ENCODE measurements around the gene SLC15A1.
A peak's percentile ranks its signal among the peaks of the same experiment; 100 is the strongest.

Gene SLC15A1

GRCh38 chr13:98676239-98676638 is 76.2 kb downstream of the SLC15A1 start:
- Histone ChIP-seq H3K4me3 (ENCODE audit: low read length in 2 of 2) (peak overlapping the region in 1 of 2 donors; percentile 9), H3K23ac (ENCODE audit: low read depth, low read length, poor library complexity) (no peak overlapping the region), H3K79me1 (ENCODE audit: low read depth, low read length) (no peaks in the 10 kb centered on the region), H3K27me3 (ENCODE audit: control insufficient read depth in 3 of 3, insufficient read depth in 3 of 3, low read depth in 1 of 3, low read length in 3 of 3) (no peaks in the 10 kb centered on the region), H2AFZ (ENCODE audit: low read length) (no peak overlapping the region), H2BK5ac (ENCODE audit: low read length) (no peak overlapping the region), H3K9ac (ENCODE audit: low read depth, low read length, poor library complexity) (no peak overlapping the region), H3K4me2 (ENCODE audit: insufficient read depth, low read length, poor library complexity, severe bottlenecking) (no peak overlapping the region), H3K4me1 (ENCODE audit: control insufficient read depth in 2 of 2, insufficient read depth in 1 of 2, low read depth in 1 of 2, low read length in 2 of 2) (peaks cover 7 to 9% of the 10 kb centered on the region in 2 donors), H3K14ac (ENCODE audit: low read length) (no peak overlapping the region), H3K36me3 (replicated peaks in 1 of 2; ENCODE audit: control insufficient read depth in 2 of 2, insufficient read depth in 2 of 2, low read length in 2 of 2) (no peaks in the 10 kb centered on the region), H3K4ac (ENCODE audit: low read length) (no peak overlapping the region), H3K18ac (ENCODE audit: low read length) (peak overlapping the region; percentile 70), H2BK12ac (ENCODE audit: low read length) (peak overlapping the region; percentile 95), H3K27ac (replicated peaks; ENCODE audit: low read length) (no peak overlapping the region), H4K91ac (ENCODE audit: low read depth, low read length, poor library complexity) (no peak overlapping the region), H2AK5ac (ENCODE audit: low read depth, low read length) (no peak overlapping the region), H4K8ac (ENCODE audit: low read depth, low read length) (no peak overlapping the region), H2BK120ac (ENCODE audit: low read depth, low read length) (no peak overlapping the region), H3K9me3 (replicated peaks in 1 of 2; ENCODE audit: control insufficient read depth in 2 of 2, insufficient read depth in 1 of 2, low read depth in 1 of 2, low read length in 2 of 2) (no peaks in the 10 kb centered on the region), H2BK15ac (ENCODE audit: low read length) (peak overlapping the region; percentile 11)
- no peak for DNase-seq (ENCODE audit: low spot score)
- WGBS, 2 donors (ENCODE audit: extremely low coverage in 2 of 2, insufficient read length in 2 of 2, insufficient replicate concordance in 1 of 2), result no CpG with 5 or more reads among the region's 13 CpGs

- no CpG with 5 or more reads among the region's 16 CpGs for WGBS, 2 donors (ENCODE audit: extremely low coverage in 2 of 2, insufficient read length in 2 of 2, insufficient replicate concordance in 1 of 2)
- Histone ChIP-seq H4K8ac (ENCODE audit: low read depth, low read length) (no peak overlapping the region), H3K4me1 (ENCODE audit: control insufficient read depth in 2 of 2, insufficient read depth in 1 of 2, low read depth in 1 of 2, low read length in 2 of 2) (peaks cover 7 to 9% of the 10 kb centered on the region in 2 donors), H2BK120ac (ENCODE audit: low read depth, low read length) (no peak overlapping the region), H3K79me1 (ENCODE audit: low read depth, low read length) (no peaks in the 10 kb centered on the region), H3K23ac (ENCODE audit: low read depth, low read length, poor library complexity) (peak overlapping the region; percentile 68), H3K27ac (replicated peaks; ENCODE audit: low read length) (no peak overlapping the region), H3K14ac (ENCODE audit: low read length) (no peak overlapping the region), H2BK15ac (ENCODE audit: low read length) (peak overlapping the region; percentile 11), H3K18ac (ENCODE audit: low read length) (peak overlapping the region; percentile 70), H2BK5ac (ENCODE audit: low read length) (no peak overlapping the region), H3K27me3 (ENCODE audit: control insufficient read depth in 3 of 3, insufficient read depth in 3 of 3, low read depth in 1 of 3, low read length in 3 of 3) (no peaks in the 10 kb centered on the region), H2AK5ac (ENCODE audit: low read depth, low read length) (peak overlapping the region; percentile 51), H3K4me2 (ENCODE audit: insufficient read depth, low read length, poor library complexity, severe bottlenecking) (no peak overlapping the region), H3K9ac (ENCODE audit: low read depth, low read length, poor library complexity) (peak overlapping the region; percentile 25), H3K4me3 (ENCODE audit: low read length in 2 of 2) (no peak overlapping the region), H2AFZ (ENCODE audit: low read length) (no peak overlapping the region), H4K91ac (ENCODE audit: low read depth, low read length, poor library complexity) (no peak overlapping the region), H3K4ac (ENCODE audit: low read length) (no peak overlapping the region), H3K9me3 (replicated peaks in 1 of 2; ENCODE audit: control insufficient read depth in 2 of 2, insufficient read depth in 1 of 2, low read depth in 1 of 2, low read length in 2 of 2) (no peaks in the 10 kb centered on the region), H2BK12ac (ENCODE audit: low read length) (peak overlapping the region; percentile 95), H3K36me3 (replicated peaks in 1 of 2; ENCODE audit: control insufficient read depth in 2 of 2, insufficient read depth in 2 of 2, low read length in 2 of 2) (no peaks in the 10 kb centered on the region)
- no peak for DNase-seq (ENCODE audit: low spot score)
These were observed 76.6 kb downstream of the SLC15A1 start for GRCh38 chr13:98675837-98676236.

- no peak overlapping the region for H3K14ac ChIP-seq (ENCODE audit: low read length)
- H2BK5ac ChIP-seq (ENCODE audit: low read length), result no peak overlapping the region
- no peaks in the 10 kb centered on the region for H3K9me3 ChIP-seq (replicated peaks in 1 of 2; ENCODE audit: control insufficient read depth in 2 of 2, insufficient read depth in 1 of 2, low read depth in 1 of 2, low read length in 2 of 2)
- H2BK120ac ChIP-seq (ENCODE audit: low read depth, low read length), result no peak overlapping the region
- no peak overlapping the region for H3K4ac ChIP-seq (ENCODE audit: low read length)
- no peak for DNase-seq (ENCODE audit: low spot score)
- no peaks in the 10 kb centered on the region for H3K36me3 ChIP-seq (replicated peaks in 1 of 2; ENCODE audit: control insufficient read depth in 2 of 2, insufficient read depth in 2 of 2, low read length in 2 of 2)
- no peak overlapping the region for H4K8ac ChIP-seq (ENCODE audit: low read depth, low read length)
- H3K18ac ChIP-seq (ENCODE audit: low read length), result peak overlapping the region; percentile 31
- H3K9ac ChIP-seq (ENCODE audit: low read depth, low read length, poor library complexity), result no peak overlapping the region
- no peak overlapping the region for H3K4me2 ChIP-seq (ENCODE audit: insufficient read depth, low read length, poor library complexity, severe bottlenecking)
- H3K27ac ChIP-seq (replicated peaks; ENCODE audit: low read length), result no peak overlapping the region
- no peak overlapping the region for H3K4me3 ChIP-seq (ENCODE audit: low read length in 2 of 2)
- no peak overlapping the region for H4K91ac ChIP-seq (ENCODE audit: low read depth, low read length, poor library complexity)
- no peaks in the 10 kb centered on the region for H3K27me3 ChIP-seq (ENCODE audit: control insufficient read depth in 3 of 3, insufficient read depth in 3 of 3, low read depth in 1 of 3, low read length in 3 of 3)
- peaks cover 7 to 9% of the 10 kb centered on the region in 2 donors for H3K4me1 ChIP-seq (ENCODE audit: control insufficient read depth in 2 of 2, insufficient read depth in 1 of 2, low read depth in 1 of 2, low read length in 2 of 2)
- H2BK15ac ChIP-seq (ENCODE audit: low read length), result no peak overlapping the region
- H3K23ac ChIP-seq (ENCODE audit: low read depth, low read length, poor library complexity), result no peak overlapping the region
- H2AFZ ChIP-seq (ENCODE audit: low read length), result peak overlapping the region; percentile 76
- no peak overlapping the region for H2BK12ac ChIP-seq (ENCODE audit: low read length)
- WGBS, 2 donors (ENCODE audit: extremely low coverage in 2 of 2, insufficient read length in 2 of 2, insufficient replicate concordance in 1 of 2), result no CpG with 5 or more reads among the region's 11 CpGs
- H2AK5ac ChIP-seq (ENCODE audit: low read depth, low read length), result no peak overlapping the region
- no peaks in the 10 kb centered on the region for H3K79me1 ChIP-seq (ENCODE audit: low read depth, low read length)
These were observed 77.4 kb downstream of the SLC15A1 start for GRCh38 chr13:98675066-98675465.

- Histone ChIP-seq H3K18ac (ENCODE audit: low read length) (no peak overlapping the region), H2BK120ac (ENCODE audit: low read depth, low read length) (no peak overlapping the region), H3K27ac (replicated peaks; ENCODE audit: low read length) (no peak overlapping the region), H2BK12ac (ENCODE audit: low read length) (no peak overlapping the region), H3K79me1 (ENCODE audit: low read depth, low read length) (no peaks in the 10 kb centered on the region), H3K23ac (ENCODE audit: low read depth, low read length, poor library complexity) (no peak overlapping the region), H3K14ac (ENCODE audit: low read length) (no peak overlapping the region), H3K9me3 (replicated peaks in 1 of 2; ENCODE audit: control insufficient read depth in 2 of 2, insufficient read depth in 1 of 2, low read depth in 1 of 2, low read length in 2 of 2) (no peaks in the 10 kb centered on the region), H2AFZ (ENCODE audit: low read length) (peak overlapping the region; percentile 44), H3K9ac (ENCODE audit: low read depth, low read length, poor library complexity) (no peak overlapping the region), H2BK15ac (ENCODE audit: low read length) (no peak overlapping the region), H3K4ac (ENCODE audit: low read length) (no peak overlapping the region), H2AK5ac (ENCODE audit: low read depth, low read length) (no peak overlapping the region), H3K27me3 (ENCODE audit: control insufficient read depth in 3 of 3, insufficient read depth in 3 of 3, low read depth in 1 of 3, low read length in 3 of 3) (peaks cover 0 to 8% (median 0%) of the 10 kb centered on the region in 3 experiments), H3K4me1 (ENCODE audit: control insufficient read depth in 2 of 2, insufficient read depth in 1 of 2, low read depth in 1 of 2, low read length in 2 of 2) (peaks cover 7 to 9% of the 10 kb centered on the region in 2 donors), H4K8ac (ENCODE audit: low read depth, low read length) (no peak overlapping the region), H3K4me3 (ENCODE audit: low read length in 2 of 2) (no peak overlapping the region), H3K4me2 (ENCODE audit: insufficient read depth, low read length, poor library complexity, severe bottlenecking) (no peak overlapping the region), H4K91ac (ENCODE audit: low read depth, low read length, poor library complexity) (no peak overlapping the region), H3K36me3 (replicated peaks in 1 of 2; ENCODE audit: control insufficient read depth in 2 of 2, insufficient read depth in 2 of 2, low read length in 2 of 2) (no peaks in the 10 kb centered on the region), H2BK5ac (ENCODE audit: low read length) (no peak overlapping the region)
- peak; percentile 61 for DNase-seq (ENCODE audit: low spot score)
- WGBS, 2 donors (ENCODE audit: extremely low coverage in 2 of 2, insufficient read length in 2 of 2, insufficient replicate concordance in 1 of 2), result no CpG with 5 or more reads among the region's 11 CpGs
These were observed 79.4 kb downstream of the SLC15A1 start for GRCh38 chr13:98672947-98673613.
